Measurements from ENCODE around the gene CABP4.

GRCh38 chr11:67408437-67409200 lies 46.5 kb upstream of the CABP4 start:
- no peak for TF ChIP-seq POLR2AphosphoS5 (IDR thresholded peaks at IDR 0.05; ENCODE audit: insufficient read depth in 1 of 2, low read depth in 1 of 2)
- no peak for TF ChIP-seq POLR2A (IDR thresholded peaks at IDR 0.05)
- TF ChIP-seq CTCF (IDR thresholded peaks at IDR 0.05), result no peak
